ELF-1 (cell line): Measurements from ENCODE around the gene YTHDC1.

Source experiments
- DNase-seq: peaks from one replicate; pipeline ENCODE4 v3.0.0-alpha.2; 2016; ENCODE audit warnings: low read depth, low spot score

YTHDC1 gene

DNA sequence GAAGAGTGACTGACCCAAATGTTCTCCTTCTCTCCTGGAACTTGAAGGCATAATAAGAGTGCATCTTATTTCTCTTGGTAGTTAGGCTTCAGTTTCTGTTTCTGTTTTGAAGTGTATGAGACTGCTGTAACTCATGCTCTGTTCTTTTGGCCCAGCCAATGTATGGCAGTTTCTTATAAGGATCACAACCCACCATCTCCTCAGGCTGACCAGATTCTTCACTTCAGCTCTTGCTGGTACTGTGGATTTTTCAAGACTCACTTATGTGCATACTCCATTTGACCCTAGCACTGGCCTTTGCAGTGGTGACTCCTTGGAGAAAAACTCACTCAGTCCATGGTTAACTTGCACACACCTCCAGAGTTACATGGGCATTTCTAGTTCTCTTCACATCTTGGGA lies 9.6 kb upstream of the YTHDC1 start:
- DNase-seq, result no peak

DNA sequence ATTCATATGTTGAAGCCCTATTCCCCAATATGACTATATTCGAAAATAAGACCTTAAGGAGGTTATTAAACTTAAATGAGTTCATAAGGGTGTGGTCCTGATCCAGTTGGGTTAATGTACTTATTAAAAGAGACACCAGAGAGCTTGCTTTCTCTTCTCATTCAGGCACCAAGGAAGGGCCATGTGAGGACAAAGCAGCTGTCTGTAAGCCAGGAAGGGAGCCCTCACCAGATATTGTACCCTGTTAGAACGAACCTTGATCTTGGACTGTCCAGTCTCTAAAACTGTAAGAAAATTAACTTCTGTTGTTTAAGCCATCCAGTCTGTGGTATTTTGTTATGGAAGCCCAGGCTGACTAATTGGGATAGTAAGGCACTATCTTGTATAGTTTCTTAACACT lies 9.1 kb upstream of the YTHDC1 start:
- no peak for DNase-seq

DNA sequence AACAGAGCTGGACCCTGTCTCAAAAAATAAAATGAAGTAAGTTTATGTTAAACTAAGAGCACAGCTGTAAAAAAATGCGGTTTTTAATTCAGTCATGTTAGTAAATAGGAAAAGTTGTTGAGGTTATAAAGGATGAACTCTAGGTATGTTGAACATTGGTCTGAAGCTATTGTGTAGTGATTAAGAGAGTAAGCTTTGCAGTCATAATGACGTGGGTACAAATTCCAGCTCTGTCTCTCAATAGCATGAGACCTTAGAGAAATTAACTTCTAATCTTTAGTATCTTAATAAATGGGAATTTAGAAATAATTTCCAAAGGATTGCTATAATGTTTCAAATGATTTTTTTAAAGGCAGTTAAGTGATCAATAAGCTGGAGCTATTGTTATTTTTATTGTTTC lies 2.9 kb upstream of the YTHDC1 start:
- no peak for DNase-seq

DNA sequence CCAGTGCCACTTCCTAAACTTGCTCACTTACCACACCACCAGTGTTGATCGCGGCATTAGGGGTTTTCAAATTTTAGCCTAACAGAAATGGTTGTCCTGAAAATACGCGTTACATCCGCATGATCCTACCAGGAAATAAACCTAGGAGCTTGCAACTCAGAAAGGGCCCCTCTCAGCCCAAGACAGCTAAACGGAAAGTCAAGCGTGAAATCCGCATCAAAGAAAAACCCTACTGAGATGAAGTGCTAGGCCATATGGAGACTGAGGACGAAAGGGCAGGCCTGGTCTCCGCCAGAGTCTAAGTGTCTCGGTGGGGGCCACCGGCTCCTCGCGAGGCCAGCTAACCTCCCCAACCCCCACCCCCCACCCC lies 626 bp downstream of the YTHDC1 start:
- no peak for DNase-seq

DNA sequence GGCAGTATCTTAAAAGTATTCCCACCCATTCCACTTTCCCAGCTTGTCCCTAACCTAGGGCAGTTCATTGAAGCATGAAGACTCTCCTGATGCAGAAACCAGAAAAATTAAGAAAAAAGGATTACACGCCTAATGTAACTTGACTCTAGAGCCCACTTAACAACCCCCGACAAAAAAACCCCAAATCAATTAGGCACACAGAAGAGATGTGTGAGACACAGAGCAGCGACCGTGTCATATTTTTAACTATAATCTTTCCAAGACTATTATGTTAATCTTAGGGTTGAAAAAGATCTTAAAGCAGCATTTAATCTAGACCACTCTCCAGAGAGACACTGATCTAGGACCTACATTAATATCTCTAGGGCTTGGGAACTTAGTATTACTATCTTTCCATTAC lies 1.3 kb downstream of the YTHDC1 start:
- DNase-seq, result no peak

GRCh38 chr4:68347845-68348244 lies 2.0 kb downstream of the YTHDC1 start:
- DNase-seq, result no peak

DNA sequence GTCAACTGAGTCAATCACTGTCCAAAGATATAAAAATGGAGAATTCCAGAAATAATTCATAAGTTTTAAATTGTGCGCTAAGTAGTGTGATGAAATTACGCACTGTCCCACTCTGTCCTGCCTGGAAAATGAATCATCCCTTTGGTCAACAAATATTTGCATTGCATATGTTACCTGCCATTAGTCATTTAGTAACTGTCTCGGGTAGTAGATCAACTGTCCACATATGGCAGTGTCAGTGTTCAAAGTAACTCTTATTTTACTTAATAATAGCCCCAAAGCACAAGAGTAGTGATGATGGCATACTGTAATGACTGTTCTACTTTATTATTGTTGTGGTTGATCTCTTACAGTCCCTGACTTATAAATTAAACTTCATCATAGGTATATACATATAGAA lies 3.4 kb downstream of the YTHDC1 start:
- DNase-seq, result no peak

- DNase-seq, result no peak
Measured at GRCh38 chr4:68344785-68345184, 5.1 kb downstream of the YTHDC1 start.

DNA sequence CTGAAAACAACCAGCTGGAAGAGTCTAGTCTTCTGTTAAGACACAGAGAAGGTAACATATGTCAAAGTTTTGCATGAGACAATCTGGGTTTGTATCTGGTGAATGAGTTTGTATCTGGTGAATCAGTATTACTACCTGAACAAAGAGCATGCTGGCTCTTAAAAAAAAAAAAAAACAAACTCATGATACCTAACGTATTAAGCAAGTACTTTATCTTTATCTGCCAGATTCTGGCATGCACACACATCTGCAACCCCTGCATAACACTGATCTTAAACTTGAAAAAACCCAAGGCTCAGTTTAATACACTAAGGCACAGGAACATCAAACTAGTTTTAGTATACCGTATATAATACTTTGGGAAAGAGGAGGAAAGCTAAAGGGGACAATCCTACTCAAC lies 5.8 kb downstream of the YTHDC1 start:
- no peak for DNase-seq

DNA sequence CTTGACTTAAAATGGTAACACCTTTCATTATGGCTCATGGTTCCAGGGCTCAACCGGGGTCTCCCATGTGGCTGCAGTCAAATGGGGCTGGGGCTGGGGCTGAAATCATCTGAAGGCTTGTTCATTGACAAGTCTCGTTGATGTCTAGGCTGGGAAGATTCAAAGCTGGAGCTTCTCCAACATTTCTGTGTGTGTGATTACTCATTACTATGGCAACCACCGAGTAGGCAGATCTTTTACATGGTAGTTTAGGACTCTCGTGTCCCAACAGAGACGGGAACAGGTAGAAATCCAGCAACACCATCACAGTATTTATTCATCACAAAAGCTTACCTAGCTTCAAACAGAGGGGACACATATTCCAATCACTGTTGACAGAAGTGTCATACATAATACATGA lies 7.8 kb downstream of the YTHDC1 start:
- DNase-seq, result no peak

- DNase-seq, result no peak
Measured at GRCh38 chr4:68338625-68339024, 11.3 kb downstream of the YTHDC1 start.

- DNase-seq, result no peak
Measured at GRCh38 chr4:68337522-68337921, 12.4 kb downstream of the YTHDC1 start.

GRCh38 chr4:68337004-68337403 lies 12.9 kb downstream of the YTHDC1 start:
- DNase-seq, result no peak

- DNase-seq, result no peak
Measured at GRCh38 chr4:68336530-68336929, 13.4 kb downstream of the YTHDC1 start.

DNA sequence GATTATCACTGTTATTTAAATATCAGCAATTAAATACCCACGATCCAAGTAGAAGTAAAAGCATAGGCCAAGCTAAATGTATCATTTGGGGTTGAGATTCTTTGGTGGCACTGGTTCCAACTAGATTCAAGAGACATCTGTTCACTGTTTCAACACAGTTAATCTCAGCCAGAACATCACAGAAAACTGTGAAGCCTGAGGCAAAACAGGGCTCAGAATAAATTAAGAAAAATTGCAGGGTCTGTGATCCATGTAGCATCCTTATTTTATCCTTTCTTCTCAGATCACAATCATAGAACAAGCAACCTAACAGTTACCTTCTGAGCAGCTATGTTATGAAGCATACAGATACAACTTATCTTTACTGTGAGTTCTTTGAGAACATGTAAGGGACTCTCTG lies 23.7 kb downstream of the YTHDC1 start:
- DNase-seq, result no peak

DNA sequence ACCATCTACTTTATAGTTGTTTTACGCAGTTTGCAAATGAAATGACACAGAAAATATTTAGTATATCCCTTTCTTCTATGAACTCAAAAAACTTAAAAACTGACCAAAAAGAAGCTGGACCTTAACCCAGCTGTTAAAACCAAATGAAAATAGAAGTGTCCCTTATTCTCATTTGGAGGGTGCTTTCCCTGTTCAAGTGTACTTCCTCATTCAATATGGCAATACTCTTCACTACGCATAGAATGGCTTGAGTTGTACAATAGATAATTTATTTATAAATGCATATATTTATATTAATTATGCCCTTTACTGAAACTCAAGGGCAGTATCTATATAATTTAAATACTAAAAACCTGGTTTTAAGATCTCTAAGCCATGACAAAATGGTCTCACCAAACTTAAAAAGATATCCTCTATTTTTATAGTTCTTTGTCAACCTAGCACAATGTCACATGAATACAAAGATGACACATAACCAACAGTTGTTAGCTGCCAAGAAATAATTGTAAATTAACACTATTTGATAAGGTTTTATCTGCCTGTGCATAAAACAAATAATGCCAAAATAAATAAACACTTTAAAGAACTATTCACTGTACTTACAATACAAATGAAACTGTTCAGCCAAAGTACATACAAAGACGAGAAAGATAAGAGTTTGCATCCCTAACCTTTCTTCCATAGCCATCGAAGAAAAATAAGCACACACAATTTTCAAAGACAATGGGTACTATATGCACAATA lies 25.2 kb downstream of the YTHDC1 start:
- no peak for DNase-seq

- no peak for DNase-seq
Measured at GRCh38 chr4:68319040-68319439, 30.9 kb downstream of the YTHDC1 start.

DNA sequence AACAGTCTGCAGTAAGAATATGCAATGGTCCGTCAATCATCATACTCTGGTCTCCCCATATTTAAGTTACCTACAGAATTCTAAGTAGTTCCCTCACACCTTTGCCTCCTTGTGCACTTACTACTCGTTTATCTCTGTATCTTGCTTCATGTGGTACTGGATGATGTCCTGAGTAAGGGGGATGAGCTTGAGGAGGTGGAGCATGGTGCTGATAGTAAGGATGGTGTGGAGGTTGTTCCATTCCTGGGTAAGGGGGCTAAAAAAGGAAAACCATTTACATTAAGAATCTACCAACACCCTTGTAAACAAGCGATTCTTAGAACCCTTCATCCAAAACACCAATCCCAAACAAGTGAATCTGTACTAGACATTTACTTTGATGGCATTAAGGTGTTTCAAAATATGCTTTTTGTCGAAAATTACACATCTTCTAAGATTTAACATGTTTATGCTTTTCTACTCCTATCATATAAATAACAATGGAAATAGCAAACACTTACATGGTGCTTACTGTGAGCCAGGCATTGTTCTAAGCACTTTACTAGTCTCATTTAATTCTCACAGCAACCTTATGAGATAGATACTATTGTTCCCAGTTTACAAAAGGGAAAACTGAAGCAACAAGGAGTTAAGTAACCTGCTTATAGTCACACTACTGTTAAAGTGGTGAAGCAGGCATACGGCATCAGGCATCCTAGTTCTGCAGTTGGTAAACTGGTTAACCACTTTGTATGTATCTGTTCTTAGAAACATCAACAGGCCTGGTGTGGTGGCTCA lies 33.5 kb downstream of the YTHDC1 start:
- no peak for DNase-seq

DNA sequence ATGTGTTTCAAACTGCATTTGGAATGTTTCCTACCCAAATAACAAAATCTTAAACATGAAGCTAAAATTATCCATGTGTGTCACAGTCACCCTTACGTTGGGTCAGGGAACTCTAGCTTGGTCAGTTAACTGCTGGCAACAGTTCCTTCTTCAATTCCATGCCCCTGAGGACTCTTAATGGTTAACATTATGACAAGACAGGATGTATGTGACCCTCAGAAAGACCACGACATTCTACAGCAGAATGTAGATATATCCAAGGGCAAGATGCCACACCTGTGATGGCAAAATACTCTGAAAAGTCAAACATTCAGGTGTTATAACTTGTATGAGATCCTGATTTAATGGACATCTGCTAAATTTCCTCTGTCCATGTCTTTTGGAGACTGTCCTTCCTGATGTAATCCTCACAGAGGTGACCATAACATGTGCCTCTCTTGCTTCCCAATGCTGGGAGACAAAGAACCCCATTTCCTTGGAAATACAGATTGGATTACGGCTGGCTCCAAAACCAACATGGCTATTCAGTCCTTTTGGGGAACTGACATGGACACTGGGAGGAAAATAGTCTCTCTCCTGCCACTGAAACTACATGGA lies 39.1 kb downstream of the YTHDC1 start:
- DNase-seq, result no peak

- no peak for DNase-seq
Measured at GRCh38 chr4:68304731-68305130, 45.2 kb downstream of the YTHDC1 start.

- no peak for DNase-seq
Measured at GRCh38 chr4:68299492-68300457, 50.1 kb downstream of the YTHDC1 start.

GRCh38 chr4:68297137-68297536 lies 52.8 kb downstream of the YTHDC1 start:
- DNase-seq, result no peak
